ENCODE results near the gene CIAO3.

The CIAO3 gene

DNA sequence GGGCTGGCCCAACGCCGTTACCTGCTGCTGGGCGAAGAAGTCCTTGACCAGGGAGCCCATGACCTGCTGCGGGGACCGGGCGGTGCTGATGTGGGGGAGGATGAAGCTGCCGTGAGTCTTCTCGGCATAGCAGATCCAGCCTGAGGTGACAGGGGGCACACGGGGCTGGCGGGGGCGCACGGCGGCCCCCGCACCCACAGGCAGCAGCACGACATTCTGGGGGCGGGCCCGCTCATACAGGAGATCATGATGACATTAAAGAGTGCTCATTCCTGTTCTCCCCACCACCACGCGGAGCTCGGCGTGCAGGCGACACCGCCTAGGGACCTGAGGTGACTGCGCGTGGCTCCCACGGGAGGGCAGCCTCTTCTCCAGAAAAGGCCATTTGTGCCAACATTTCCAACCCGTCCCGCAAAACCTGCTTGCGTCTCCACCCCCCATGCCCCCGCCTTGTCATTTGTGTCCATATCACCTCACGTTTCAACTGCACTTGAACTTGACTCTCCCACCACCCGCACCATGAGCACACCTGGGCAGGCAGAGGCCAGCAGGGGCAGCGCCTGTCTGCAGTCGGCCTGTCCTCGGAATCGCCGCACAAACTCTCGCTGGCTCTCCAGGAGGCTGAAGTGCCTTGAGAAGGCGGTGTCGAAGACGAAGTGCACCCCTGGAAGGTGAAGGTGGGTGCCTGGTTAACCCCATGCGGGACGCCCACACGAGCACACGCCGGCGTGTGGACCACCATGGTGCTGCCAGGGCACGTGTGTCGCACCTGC lies 6.4 kb downstream of the CIAO3 start:
- TF ChIP-seq, protein P1, sequence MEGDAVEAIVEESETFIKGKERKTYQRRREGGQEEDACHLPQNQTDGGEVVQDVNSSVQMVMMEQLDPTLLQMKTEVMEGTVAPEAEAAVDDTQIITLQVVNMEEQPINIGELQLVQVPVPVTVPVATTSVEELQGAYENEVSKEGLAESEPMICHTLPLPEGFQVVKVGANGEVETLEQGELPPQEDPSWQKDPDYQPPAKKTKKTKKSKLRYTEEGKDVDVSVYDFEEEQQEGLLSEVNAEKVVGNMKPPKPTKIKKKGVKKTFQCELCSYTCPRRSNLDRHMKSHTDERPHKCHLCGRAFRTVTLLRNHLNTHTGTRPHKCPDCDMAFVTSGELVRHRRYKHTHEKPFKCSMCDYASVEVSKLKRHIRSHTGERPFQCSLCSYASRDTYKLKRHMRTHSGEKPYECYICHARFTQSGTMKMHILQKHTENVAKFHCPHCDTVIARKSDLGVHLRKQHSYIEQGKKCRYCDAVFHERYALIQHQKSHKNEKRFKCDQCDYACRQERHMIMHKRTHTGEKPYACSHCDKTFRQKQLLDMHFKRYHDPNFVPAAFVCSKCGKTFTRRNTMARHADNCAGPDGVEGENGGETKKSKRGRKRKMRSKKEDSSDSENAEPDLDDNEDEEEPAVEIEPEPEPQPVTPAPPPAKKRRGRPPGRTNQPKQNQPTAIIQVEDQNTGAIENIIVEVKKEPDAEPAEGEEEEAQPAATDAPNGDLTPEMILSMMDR (IDR thresholded peaks at IDR 0.05; ENCODE audit: low read depth, low read length, missing control alignments), result no peak
- DNase-seq (ENCODE audit: extremely low read depth, low read depth), result no peak
- H3K4me3 ChIP-seq (replicated peaks; ENCODE audit: low read depth, low read length), result no peak overlapping the region

DNA sequence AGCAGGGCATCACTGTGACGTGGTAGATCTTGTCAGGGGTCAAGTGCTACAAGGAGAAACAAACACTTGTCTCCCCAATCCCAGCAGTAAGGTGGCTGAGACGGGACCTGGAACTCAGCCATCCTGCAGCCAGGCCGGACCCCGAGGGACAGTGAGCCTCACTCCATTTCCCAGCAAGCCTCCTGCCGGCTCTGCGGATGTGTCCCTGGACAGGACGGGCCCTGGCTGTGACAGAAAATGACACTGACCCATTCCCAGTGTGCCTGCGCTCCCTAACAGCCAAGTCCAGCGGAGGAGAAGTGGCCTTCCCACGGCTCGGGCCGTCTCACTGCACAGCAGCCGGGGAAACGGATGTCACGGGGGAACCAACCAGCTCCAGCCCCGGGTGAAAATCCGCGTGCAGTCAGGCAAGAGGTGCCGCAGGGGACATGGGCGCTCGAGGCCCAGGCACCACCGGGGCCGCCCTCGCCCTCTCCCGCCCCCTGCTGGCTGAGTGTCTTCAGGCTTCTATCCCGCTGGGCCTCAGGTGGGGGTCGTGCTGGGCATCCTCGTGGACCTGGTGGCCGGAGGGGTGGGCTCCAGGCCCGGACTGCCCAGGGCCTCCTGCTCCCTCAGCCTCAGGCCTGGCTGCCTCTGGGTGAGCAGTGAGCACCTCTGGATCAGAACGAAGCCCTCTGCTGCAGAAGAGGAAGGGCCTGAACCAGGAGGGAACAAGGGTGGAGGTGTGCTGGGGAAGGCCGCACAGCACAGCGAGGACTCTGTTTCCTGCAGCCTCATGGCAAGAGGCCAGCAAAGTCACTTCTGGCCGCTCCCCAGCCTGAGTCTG lies 7.2 kb downstream of the CIAO3 start:
- DNase-seq (ENCODE audit: extremely low read depth, low read depth), result no peak
- TF ChIP-seq, protein P1 (IDR thresholded peaks at IDR 0.05; ENCODE audit: low read depth, low read length, missing control alignments), result peak; percentile 57

DNA sequence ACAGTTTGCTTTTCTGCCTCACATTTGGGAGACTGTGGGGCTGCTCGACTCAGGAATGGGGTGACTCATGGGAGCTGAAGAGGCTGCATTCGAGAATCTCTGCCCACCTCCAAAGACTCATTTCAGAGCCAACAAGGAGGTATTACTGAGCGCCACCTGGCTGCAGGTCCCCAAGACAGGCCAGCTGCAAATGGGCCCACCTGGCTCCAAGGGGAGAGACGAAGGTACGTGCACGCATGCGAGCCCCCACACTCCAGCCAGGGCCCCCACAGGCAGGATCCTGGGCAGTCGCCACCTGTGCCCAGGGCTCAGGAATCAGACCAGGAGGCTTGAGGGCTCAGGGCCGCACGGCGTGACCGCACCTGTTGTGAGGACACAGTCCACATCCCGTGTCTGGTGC lies 7.9 kb downstream of the CIAO3 start:
- TF ChIP-seq, protein P1 (IDR thresholded peaks at IDR 0.05; ENCODE audit: low read depth, low read length, missing control alignments), result no peak
- DNase-seq (ENCODE audit: extremely low read depth, low read depth), result no peak
- H3K4me3 ChIP-seq (replicated peaks; ENCODE audit: low read depth, low read length), result no peak overlapping the region

More for the DNA sequence above, 7.2 kb downstream of the CIAO3 start:
- no peak overlapping the region for H3K4me3 ChIP-seq (replicated peaks; ENCODE audit: low read depth, low read length)

DNA sequence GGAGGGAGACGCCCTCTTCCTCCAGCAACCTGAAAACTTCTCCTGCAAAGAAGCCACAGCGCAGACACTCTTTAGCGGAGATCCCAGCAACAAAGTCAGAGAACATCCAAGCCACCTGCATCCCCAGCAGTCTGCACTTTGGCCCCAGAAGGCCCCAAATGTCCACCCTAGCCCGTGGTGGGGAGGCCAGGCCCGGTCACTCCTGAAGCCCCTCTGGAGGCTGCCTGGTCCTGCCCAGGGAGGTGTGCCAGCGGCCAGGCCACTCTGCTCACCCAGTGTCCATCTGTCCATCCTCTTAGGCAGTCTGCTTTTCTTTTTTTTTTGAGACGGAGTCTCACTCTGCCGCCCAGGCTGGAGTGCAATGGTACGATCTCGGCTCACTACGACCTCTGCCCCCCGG lies 8.5 kb downstream of the CIAO3 start:
- DNase-seq (ENCODE audit: extremely low read depth, low read depth), result no peak
- TF ChIP-seq, protein P1 (IDR thresholded peaks at IDR 0.05; ENCODE audit: low read depth, low read length, missing control alignments), result no peak
- H3K4me3 ChIP-seq (replicated peaks; ENCODE audit: low read depth, low read length), result no peak overlapping the region

DNA sequence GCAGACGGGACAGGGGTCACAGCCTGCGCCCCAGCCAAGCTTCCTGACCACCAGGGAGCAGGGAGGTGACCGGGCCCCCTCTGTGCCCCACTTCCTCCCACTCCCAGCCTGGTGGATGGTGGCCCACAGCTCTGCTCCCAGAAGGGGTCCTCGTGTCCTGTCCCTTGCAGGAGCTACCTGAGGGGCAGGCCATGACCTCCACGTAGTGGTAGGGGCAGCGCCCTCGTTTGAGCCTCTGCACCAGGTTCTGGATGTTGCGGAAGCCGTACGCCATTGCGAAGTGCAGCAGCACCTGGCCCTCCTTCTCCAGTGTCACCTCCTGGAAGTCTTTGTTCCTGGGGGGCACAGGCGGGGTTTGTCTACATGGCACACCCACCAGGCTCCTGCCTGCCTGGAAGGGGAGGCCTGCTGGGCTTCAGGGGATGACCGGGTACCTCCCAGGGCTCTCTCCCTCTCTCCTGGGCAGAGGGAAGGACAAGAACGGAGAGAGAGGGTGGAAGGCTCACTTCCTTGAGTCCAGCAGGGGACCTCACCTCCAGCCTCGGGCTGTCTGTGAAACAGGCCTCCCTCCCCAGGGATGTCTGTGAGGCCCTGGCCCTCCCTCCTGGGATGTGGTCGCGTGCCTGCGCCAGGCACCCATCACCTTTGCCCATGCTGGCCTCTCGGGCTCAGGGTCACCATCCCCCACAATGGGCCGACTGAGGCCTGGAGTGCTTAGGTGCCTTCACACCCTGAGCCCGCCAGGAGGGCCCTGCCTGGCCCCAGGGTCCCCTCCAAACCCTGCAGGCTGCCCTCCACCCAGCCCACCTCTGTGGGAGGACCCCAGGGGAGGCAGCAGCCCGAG lies 9.9 kb downstream of the CIAO3 start:
- H3K4me3 ChIP-seq (replicated peaks; ENCODE audit: low read depth, low read length), result no peak overlapping the region
- DNase-seq (ENCODE audit: extremely low read depth, low read depth), result no peak
- TF ChIP-seq, protein P1 (IDR thresholded peaks at IDR 0.05; ENCODE audit: low read depth, low read length, missing control alignments), result no peak

Data from HFF-Myc (cell line).